ENCODE data around the gene REXO1.

DNA sequence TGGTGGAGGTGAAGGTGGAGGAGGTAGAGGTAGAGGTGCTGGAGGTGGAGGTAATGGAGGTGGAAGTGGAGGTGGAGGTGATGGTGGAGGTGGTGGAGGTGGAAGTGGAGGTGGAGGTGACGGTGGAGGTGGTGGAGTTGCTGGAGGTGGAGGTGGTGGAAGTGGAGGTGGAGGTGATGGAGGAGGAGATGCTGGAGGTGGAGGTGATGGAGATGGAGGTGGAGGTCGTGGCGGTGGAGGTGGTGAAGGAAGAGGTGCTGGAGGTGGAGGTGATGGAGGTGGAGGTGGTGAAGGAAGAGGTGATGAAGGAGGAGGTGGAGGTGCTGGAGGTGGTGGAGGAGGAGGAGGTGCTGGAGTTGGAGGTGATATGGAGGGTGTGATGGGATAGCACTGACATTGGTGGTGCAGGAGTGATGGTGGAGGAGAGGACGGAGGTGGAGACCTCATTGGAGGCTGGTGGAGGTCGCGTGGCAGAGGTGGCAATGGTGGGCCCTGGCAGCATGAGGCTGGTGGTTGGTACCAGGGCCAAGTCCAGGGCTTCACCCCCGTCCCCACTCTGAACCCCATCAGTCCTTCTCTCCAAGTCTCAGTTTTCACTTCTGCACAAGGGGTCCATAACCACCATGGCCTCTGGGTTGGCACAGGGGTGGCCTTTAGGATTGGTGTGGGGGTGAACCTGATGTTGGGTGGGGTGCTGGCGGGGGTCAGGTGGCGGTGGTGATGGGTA is 79.2 kb downstream of the REXO1 start:
- TF ChIP-seq POLR2AphosphoS5 (IDR thresholded peaks at IDR 0.05; ENCODE audit: borderline replicate concordance, low read depth, low read length): no peak
- no peak for TF ChIP-seq EZH2 (IDR thresholded peaks at IDR 0.05)
